ENCODE data around the gene GHSR. TPM values are rescaled to one million over a fixed set of nuclear protein-coding genes. Genes with fewer than 3 reads are reported as not detected.

The GHSR gene
- total and polyA plus RNA-seq, 8 donors: 0.22 to 0.85 (median 0.25) TPM; not detected in 4

GRCh38 chr3:172397716-172398405 is 50.4 kb downstream of the GHSR start:
- FAIRE-seq (no peak), DNase-seq (no peak), ATAC-seq (peak in 1 of 4 donors; percentile 54)
- 35 to 40% methylated on average over 1 of the region's 1 CpG for WGBS, 2 donors
- no peak overlapping the region for H3K4me3 ChIP-seq
- no peaks in the 10 kb centered on the region for H3K36me3 ChIP-seq
- H3K9me3 ChIP-seq: no peaks in the 10 kb centered on the region
- no peak for TF ChIP-seq CTCF (IDR thresholded peaks at IDR 0.05)
- intact Hi-C loops (cut with DNase I): no loop called here
- H3K27me3 ChIP-seq: no peaks in the 10 kb centered on the region
- H3K27ac ChIP-seq: no peak overlapping the region
- H3K4me1 ChIP-seq: no peaks in the 10 kb centered on the region

- Histone ChIP-seq H3K36me3 (no peaks in the 10 kb centered on the region), H3K27ac (no peak overlapping the region), H3K9me3 (no peaks in the 10 kb centered on the region), H3K27me3 (no peaks in the 10 kb centered on the region), H3K4me1 (no peaks in the 10 kb centered on the region), H3K4me3 (no peak overlapping the region)
- ATAC-seq (no peak), DNase-seq (no peak), FAIRE-seq (no peak)
- intact Hi-C loops (cut with DNase I): no loop called here
- TF ChIP-seq CTCF (IDR thresholded peaks at IDR 0.05): no peak
- 82 to 88% methylated on average over 7 of the region's 7 CpGs for WGBS, 2 donors
Measured at GRCh38 chr3:172396400-172396799, 51.9 kb downstream of the GHSR start.

GRCh38 chr3:172394692-172395091 is 53.6 kb downstream of the GHSR start:
- Histone ChIP-seq H3K9me3 (no peaks in the 10 kb centered on the region), H3K27me3 (no peaks in the 10 kb centered on the region), H3K36me3 (no peaks in the 10 kb centered on the region), H3K4me1 (no peaks in the 10 kb centered on the region), H3K4me3 (no peak overlapping the region), H3K27ac (no peak overlapping the region)
- intact Hi-C loops (cut with DNase I): no loop called here
- FAIRE-seq (no peak), DNase-seq (no peak), ATAC-seq (no peak)
- TF ChIP-seq CTCF (IDR thresholded peaks at IDR 0.05): no peak
- WGBS, 2 donors: 96 to 99% methylated on average over 2 of the region's 2 CpGs

Other genes starting within 250 kb of the GHSR start
- 10 to 100 TPM in 5 of 6 donors, 1 to 10 TPM in 1; 2.6 to 46.4 (median 16.4) TPM for gene TNFSF10, start 75.0 kb upstream of the GHSR start, total RNA-seq
- 10 to 100 TPM in 1 of 2 donors, 1 to 10 TPM in 1; 9.0 to 16.4 TPM for gene TNFSF10, start 75.0 kb upstream of the GHSR start, polyA plus RNA-seq

All from pancreas (tissue), 10 donors.